Liver (tissue), 3 donors: ENCODE results near the gene MRTFB.

ENCODE experiments used
- CTCF ChIP-seq: fragments of 150-350 bp; IDR thresholded peaks from 2 replicates; pipeline ENCODE4 v1.5.1; 2017; ENCODE audit warnings: improper control_type of control experiment, low read depth, low read length; ENCODE audit not compliant: missing input control
- REST ChIP-seq: IDR thresholded peaks from 2 replicates; pipeline ENCODE4 v1.6.1; 2016; ENCODE audit warnings: antibody characterized with exemption, mild to moderate bottlenecking
- TAF1 ChIP-seq: conservative IDR thresholded peaks from 2 replicates; pipeline ENCODE4 v1.6.1; 2016; ENCODE audit warnings: antibody characterized with exemption, mild to moderate bottlenecking
- donor health status: healthy.
- donor health status: healthy.

GRCh38 chr16:14132696-14133048 lies 61.6 kb downstream of the MRTFB start:
- TF ChIP-seq CTCF (no peak), TAF1 (no peak), REST (no peak)
